ENCODE results near the gene NBEA.

- TF ChIP-seq CTCF (conservative IDR thresholded peaks at IDR 0.05; ENCODE audit: low read depth, low read length) (no peak), EZH2 (IDR thresholded peaks at IDR 0.05; ENCODE audit: low read length, unreplicated experiment) (no peak), EZH2phosphoT487 (IDR thresholded peaks at IDR 0.05; ENCODE audit: borderline replicate concordance, low read length) (no peak)
Measured at GRCh38 chr13:34931572-34931971, 10.5 kb upstream of the NBEA start.
